ENCODE data around the gene KRTAP10-12.

GRCh38 chr21:44711327-44712202, 14.6 kb downstream of the KRTAP10-12 start, which contains the start of gene TSPEAR:
- TF ChIP-seq CTCF (IDR thresholded peaks at IDR 0.05) (peak in 2 of 12 donors; percentile 3 to 7), POLR2A (IDR thresholded peaks at IDR 0.05) (no peak)

All from heart left ventricle (tissue), 13 donors.